Heart right ventricle (tissue), 16 donors: ENCODE data around the gene ZNF747. TPM values are rescaled to one million over a fixed set of nuclear protein-coding genes. Genes with fewer than 3 reads are reported as not detected.

ENCODE experiments used
- ATAC-seq, 8 donors: fragments of 200-7000 bp; cut with Tn5 transposase; one replicate each; pipeline ENCODE4 v1.9.1; 2020; ENCODE audit warnings: mild to moderate bottlenecking in 8 of 8, moderate library complexity in 8 of 8, moderate number of reproducible peaks in 1 of 8
- DNase-seq, 2 donors: peaks; one replicate each; pipeline ENCODE4 v3.0.0-alpha.2; 2020
- H3K27ac ChIP-seq, 10 donors: fragments of 200-600 bp; sonication (generic) in 2 of 10; one replicate each; pipeline versions ENCODE4 v1.5.0 to v1.8.0; 2020 to 2022; ENCODE audit warnings: mild to moderate bottlenecking in 3 of 10
- H3K27me3 ChIP-seq, 7 donors: fragments of 200-600 bp; one replicate each; pipeline ENCODE4 v1.8.0; 2021 to 2022; ENCODE audit warnings: mild to moderate bottlenecking in 2 of 7
- H3K36me3 ChIP-seq, 9 donors: fragments of 200-600 bp; sonication (generic) in 1 of 9; one replicate each; pipeline versions ENCODE4 v1.5.0 to v1.8.0; 2020 to 2022; ENCODE audit warnings: mild to moderate bottlenecking in 2 of 9
- H3K4me1 ChIP-seq, 9 donors: fragments of 200-600 bp; sonication (generic) in 1 of 9; one replicate each; pipeline versions ENCODE4 v1.5.0 to v1.8.0; 2020 to 2022; ENCODE audit warnings: mild to moderate bottlenecking in 4 of 9
- H3K4me3 ChIP-seq, 10 donors: fragments of 200-600 bp; sonication (generic) in 2 of 10; one replicate each; pipeline versions ENCODE4 v1.5.0 to v1.8.0; 2020 to 2022; ENCODE audit warnings: mild to moderate bottlenecking in 7 of 10, moderate library complexity in 2 of 10
- H3K9me3 ChIP-seq, 11 donors: fragments of 200-600 bp in 10 of 11; sonication (generic) in 2 of 11; one replicate each; pipeline versions ENCODE4 v1.5.0 to v1.8.0; 2013 to 2022; ENCODE audit warnings: mild to moderate bottlenecking in 2 of 11, control low read depth in 1 of 11, moderate library complexity in 1 of 11
- CTCF ChIP-seq, 9 donors: fragments of 200-600 bp; sonication (generic) in 2 of 9; IDR thresholded peaks; one replicate each; pipeline versions ENCODE4 v1.5.0 to v1.8.0; 2021 to 2022; ENCODE audit warnings: antibody characterized with exemption in 9 of 9, mild to moderate bottlenecking in 5 of 9, moderate library complexity in 1 of 9
- WGBS, 2 donors: extraction: QIAGEN DNeasy Blood & Tissue Kit; methylation state at CpG; one replicate each; pipeline ENCODE4 v1.1.7; 2013; ENCODE audit warnings: inconsistent platforms in 1 of 2; 5-methylcytosine and 5-hydroxymethylcytosine counted together
- intact Hi-C, 10 donors: fragments of 100-400 bp; cut with DNase I; formaldehyde crosslinking; loops; one replicate each; pipeline versions ENCODE4 v1.11.1 to v1.14.2; 2022
- polyA plus RNA-seq, 2 donors: library from polyadenylated mRNA; stranded (reverse); fragments of 200-250 nt; gene quantifications; one replicate each; pipeline ENCODE4 v1.2.3, GENCODE V29; 2013
- total RNA-seq, 10 donors: library from RNA; stranded (reverse); fragmentation: NEBNext Ultra II Directional in 3 of 10; extraction: Animal tissue kit (Norgen Biotek cat#: 25700) in 3 of 10; gene quantifications; one replicate each; pipeline versions ENCODE4 v1.2.1 to v1.2.4, GENCODE V29; 2021 to 2023
- donor health status: Arrhythmogenic right ventricular cardiomyopathy.
- donor health status: ischemic (EF 13 %, LVEDD 7.1; RV severe dilation, severe dysfunction).
- donor health status: healthy with polysubstance abuse.
- donor health status: DM: no; HTN: yes; CAD: no.
- donor health status: DM: no; HTN: no; CAD: no.
- donor health status: ischemic (EF 25% LVEDD 6.9; RV normal size, moderate dysfunction).
- donor health status: ischemic (EF 25% LVEDD 5.7; RV mildly dilated, moderate dysfunction).
- donor health status: healthy.
- donor health status: DM: yes; HTN: yes; CAD: no.
- donor health status: Ischemic cardiomyopathy.
- donor health status: ischemic (EF 35%, LVEDD 5.7; RV mildly dilated, moderate dysfunction).
- donor health status: nonischemic (EF 11% LVEDD 7.7; RV severe dilation, severe dysfunction).
- donor health status: DM: yes; HTN: yes; CAD: no.
- donor health status: PGD.
- donor health status: ischemic (EF 29% LVEDD 5.4; RV normal size, mild dysfunction).
- donor health status: nonischemic (EF 23%, LVEDD 6.1; RV moderate dilation, normal function).

Gene ZNF747
- total and polyA plus RNA-seq, 12 donors, result 8.5 to 14.3 (median 10.5) TPM

GRCh38 chr16:30521873-30522641, 12.6 kb downstream of the ZNF747 start:
- Histone ChIP-seq H3K4me1 (peaks cover 2 to 29% (median 17%) of the 10 kb centered on the region in 9 donors), H3K27me3 (no peaks in the 10 kb centered on the region), H3K36me3 (peaks cover 0 to 50% (median 0%) of the 10 kb centered on the region in 9 donors), H3K27ac (no peak overlapping the region), H3K4me3 (no peak overlapping the region), H3K9me3 (no peaks in the 10 kb centered on the region)
- TF ChIP-seq CTCF (IDR thresholded peaks at IDR 0.05), result no peak
- ATAC-seq, result no peak
- WGBS, 2 donors, result 40 to 52% methylated on average over 11 of the region's 11 CpGs
- intact Hi-C loops, result loop anchor here in 2 of 10 donors (10.0 kb wide), 3 partner anchors 53 to 133 kb away; partner anchors contain the start of genes FBRS (in 1 of the 2), PRR14 (in 1 of the 2), SEPHS2 (in 1 of the 2) and ZNF688 (in 1 of the 2)
- DNase-seq, result no peak

GRCh38 chr16:30521476-30521872, 13.2 kb downstream of the ZNF747 start:
- WGBS, 2 donors, result 92 to 93% methylated on average over 7 of the region's 7 CpGs
- Histone ChIP-seq H3K4me1 (peaks cover 2 to 29% (median 17%) of the 10 kb centered on the region in 9 donors), H3K27me3 (no peaks in the 10 kb centered on the region), H3K9me3 (no peaks in the 10 kb centered on the region), H3K36me3 (peaks cover 0 to 56% (median 0%) of the 10 kb centered on the region in 9 donors), H3K4me3 (no peak overlapping the region), H3K27ac (no peak overlapping the region)
- DNase-seq (no peak), ATAC-seq (no peak)
- no peak for TF ChIP-seq CTCF (IDR thresholded peaks at IDR 0.05)
- intact Hi-C loops, result loop anchor here in 2 of 10 donors (10.0 kb wide), 3 partner anchors 53 to 133 kb away; partner anchors contain the start of genes FBRS (in 1 of the 2), PRR14 (in 1 of the 2), SEPHS2 (in 1 of the 2) and ZNF688 (in 1 of the 2)

GRCh38 chr16:30519120-30520049, 15.3 kb downstream of the ZNF747 start:
- WGBS, 2 donors, result 88 to 91% methylated on average over 20 of the region's 20 CpGs

More at GRCh38 chr16:30519120-30520049, 15.3 kb downstream of the ZNF747 start:
- Histone ChIP-seq H3K4me1 (peaks cover 0 to 13% (median 6%) of the 10 kb centered on the region in 9 donors), H3K27ac (no peak overlapping the region), H3K9me3 (no peaks in the 10 kb centered on the region), H3K36me3 (peaks cover 0 to 69% (median 0%) of the 10 kb centered on the region in 9 donors), H3K4me3 (no peak overlapping the region), H3K27me3 (no peaks in the 10 kb centered on the region)
- intact Hi-C loops, result loop anchor here in 3 of 10 donors (5.0 to 10.0 kb wide), 4 partner anchors 55 to 135 kb away; partner anchors contain the start of genes FBRS (in 1 of the 3), PRR14 (in 1 of the 3), SEPHS2 (in 1 of the 3) and ZNF688 (in 1 of the 3)
- DNase-seq (no peak), ATAC-seq (no peak)
- TF ChIP-seq CTCF (IDR thresholded peaks at IDR 0.05), result no peak
